Measurements from ENCODE around the gene ZNF600.
"Not testable (repeated sequence)": the region's sequence is repeated elsewhere in the genome, so short reads cannot be mapped to it uniquely, and the experiment has no call there.

Gene ZNF600

GRCh38 chr19:52786464-52787354 lies at the start of gene ZNF600:
Gene ZNF600, minus strand, starts transcription at chr19:52786791. Its CDS starts 7,903 bp downstream, at chr19:52778888.
- peak; percentile 64 for DNase-seq

DNA sequence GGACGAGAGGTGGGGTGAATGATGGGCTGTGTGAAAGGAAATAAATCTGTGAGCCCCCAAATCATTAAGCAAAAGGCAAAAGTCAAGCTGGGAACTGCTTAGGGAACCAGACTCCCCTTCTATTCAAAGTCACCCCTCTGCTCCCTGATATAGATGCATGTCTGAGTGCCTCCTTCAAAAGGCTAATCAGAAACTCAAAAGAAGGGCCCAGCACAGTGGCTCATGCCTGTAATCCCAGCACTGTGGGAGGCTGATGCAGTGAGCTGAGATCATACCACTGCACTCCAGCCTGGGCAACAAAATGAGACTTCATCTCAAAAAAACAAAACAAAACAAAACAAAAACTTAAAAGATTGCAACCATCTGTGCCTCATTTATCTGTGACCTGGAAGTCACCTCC lies 47.7 kb upstream of the ZNF600 start:
- not testable (repeated sequence) for DNase-seq

GRCh38 chr19:52833541-52833940 lies 47.0 kb upstream of the ZNF600 start:
- not testable (repeated sequence) for DNase-seq

DNA sequence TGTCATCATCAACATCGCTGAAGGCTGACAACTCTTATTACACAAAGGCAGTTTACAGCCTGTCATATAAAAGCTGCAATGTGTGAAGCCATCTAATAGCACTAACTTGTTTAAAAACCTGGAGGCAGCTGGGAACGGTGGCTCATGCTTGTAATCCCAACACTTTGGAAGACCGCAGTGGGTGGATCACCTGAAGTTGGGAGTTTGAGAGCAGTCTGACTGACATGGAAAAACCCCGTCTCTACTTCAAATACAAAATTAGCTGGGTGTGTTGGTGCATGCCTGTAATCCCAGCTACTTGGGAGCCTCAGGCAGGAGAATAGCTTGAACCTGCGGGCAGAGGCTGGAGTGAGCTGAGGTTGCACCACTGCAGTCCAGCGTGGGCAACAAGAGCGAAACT lies 43.3 kb upstream of the ZNF600 start:
- DNase-seq = not testable (repeated sequence)

GRCh38 chr19:52825765-52826164 lies 39.2 kb upstream of the ZNF600 start:
- no peak for DNase-seq

DNA sequence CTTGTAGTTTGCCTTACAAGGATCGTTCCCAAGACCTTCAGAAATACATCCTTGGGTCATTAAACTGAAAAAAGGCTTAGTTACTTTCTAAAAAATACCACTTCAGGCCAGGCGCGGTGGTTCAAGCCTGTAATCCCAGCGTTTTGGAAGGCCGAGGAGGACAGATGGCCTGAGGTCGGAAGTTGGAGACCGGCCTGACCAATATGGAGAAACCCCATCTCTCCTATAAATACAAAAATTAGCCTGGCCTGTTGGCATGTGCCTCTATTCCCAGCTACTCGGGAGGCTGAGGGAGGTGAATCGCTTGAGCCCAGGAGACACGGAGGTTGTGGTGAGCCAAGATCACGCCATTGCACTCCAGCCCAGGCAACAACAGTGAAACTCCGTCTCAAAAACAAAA lies 37.1 kb upstream of the ZNF600 start:
- no peak for DNase-seq

- peak; percentile 67 for DNase-seq
Observed at GRCh38 chr19:52821204-52821960, 34.8 kb upstream of the ZNF600 start, which contains the start of gene ZNF28. Gene ZNF28, minus strand, starts transcription at chr19:52821633. Its CDS starts 3,675 bp downstream, at chr19:52817958.

DNA sequence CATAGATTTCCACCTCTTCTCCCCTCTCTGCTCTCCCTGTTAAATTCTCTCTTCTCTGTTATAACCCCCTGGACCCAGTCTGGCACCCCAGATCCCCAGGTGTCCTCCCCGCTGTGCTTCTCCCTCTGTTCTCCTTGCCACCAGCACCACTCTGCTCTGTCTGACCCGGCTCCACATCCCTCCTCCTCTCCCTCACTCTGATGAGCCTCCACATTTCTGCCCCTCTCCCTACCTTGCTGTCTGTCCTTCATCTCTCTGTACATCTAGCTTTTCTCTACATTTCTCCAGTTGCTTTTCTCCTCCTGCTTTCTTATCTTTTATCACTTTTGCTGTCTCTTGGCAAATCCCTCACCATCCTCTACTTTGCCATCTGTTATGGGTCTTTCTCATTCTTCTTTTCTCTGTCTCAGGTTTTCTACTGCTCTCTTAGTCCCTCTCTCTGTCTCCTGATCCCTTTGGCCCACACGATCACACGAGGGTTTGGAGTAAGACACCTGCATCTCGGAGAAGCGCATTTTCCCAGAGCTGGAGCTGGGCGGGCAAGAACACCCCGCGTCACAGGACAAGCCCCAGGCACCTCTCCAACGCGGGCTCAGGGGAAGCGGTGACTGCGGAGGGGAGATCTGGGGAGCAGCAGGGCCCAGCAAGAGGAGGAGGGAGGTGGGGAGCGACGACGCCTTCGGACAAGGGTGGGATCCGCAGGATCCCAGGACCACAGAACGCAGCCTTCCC lies 34.0 kb upstream of the ZNF600 start:
- DNase-seq = not testable (repeated sequence)

DNA sequence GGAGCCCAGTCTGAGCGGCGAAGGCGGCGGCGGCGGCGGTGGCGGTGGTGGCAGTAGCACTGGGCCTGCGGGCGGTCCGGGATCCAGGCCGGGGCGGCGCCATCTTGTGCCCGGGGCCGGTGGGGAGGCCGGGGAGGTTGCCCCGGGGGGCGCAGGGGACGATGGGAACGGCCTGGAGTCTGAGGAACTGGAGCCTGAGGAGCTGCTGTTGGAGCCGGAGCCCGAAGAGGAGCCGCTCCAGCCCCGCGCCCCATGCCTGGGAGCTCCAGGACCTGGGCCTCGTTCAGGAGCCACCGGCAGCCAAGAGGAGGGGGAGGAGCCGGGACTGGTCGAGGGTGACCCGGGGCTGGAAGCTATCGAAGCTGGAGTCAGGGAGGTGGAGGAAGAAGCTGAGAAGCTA lies 23.2 kb upstream of the ZNF600 start:
- no peak for DNase-seq

DNA sequence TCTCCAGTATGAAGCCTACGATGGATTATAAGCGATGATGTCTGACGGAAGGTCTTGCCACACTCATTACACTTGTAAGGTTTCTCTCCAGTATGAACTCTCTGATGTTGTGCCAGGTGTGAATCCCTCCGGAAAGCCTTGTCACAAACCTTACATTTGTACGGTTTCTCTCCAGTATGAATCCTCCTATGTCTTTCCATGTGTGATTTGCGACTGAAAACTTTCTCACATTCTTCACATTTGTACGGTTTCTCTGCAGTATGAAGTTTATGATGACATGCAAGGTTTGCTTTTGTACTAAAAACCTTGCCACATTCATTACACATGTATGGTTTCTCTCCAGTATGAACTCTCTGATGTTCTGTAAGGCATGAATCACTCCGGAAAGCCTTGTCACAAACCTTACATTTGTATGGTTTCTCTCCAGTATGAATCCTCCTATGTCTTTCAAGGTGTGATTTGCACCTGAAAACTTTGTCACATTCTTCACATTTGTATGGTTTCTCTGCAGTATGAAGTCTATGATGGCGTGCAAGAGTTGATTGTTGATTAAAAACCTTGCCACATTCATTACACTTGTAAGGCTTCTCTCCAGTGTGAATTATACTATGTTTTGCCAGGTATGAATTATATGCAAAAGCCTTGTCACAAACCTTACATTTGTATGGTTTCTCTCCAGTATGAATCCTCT lies 13.5 kb upstream of the ZNF600 start:
- not testable (repeated sequence) for DNase-seq

DNA sequence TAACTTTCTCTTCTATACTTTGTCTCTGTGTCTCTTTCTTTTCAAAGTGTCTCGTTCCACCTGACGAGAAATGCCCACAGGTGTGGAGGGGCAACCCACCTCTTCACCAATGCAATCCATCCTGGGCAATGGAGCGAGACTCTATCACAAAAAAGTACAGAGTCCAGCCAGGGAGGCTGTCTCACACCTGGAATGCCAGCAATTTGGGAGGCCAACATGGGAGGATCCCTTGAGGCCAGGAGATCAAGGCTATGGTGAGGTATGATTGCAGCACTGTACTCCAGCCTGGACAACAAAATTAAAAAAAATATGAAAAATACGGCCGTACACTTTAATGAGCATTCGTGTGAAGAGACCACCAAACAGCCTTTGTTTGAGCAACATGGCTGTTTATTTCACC lies 2.8 kb upstream of the ZNF600 start:
- DNase-seq = no peak

DNA sequence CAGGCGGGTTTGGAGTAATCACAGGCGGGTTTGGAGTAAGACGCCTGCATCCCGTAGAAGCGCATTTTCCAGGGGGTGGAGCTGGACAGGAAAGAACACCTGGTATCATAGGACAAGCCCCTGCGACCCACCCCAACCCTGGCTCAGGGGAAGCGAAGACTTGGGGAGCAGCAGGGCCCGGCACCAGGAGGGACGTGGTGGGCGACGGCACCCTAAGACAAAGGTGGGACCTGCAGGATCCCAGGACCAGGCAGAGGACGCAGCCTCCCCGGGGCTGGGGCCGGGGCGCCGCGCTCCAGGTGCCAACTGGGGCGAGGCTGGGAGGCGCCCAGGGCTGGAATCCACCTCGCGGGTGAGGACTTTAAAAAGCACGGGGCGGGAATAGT lies 520 bp downstream of the ZNF600 start:
- no peak for DNase-seq

GRCh38 chr19:52785506-52785905 lies 1.1 kb downstream of the ZNF600 start:
- DNase-seq = no peak

GRCh38 chr19:52782864-52783263 lies 3.7 kb downstream of the ZNF600 start:
- not testable (repeated sequence) for DNase-seq

DNA sequence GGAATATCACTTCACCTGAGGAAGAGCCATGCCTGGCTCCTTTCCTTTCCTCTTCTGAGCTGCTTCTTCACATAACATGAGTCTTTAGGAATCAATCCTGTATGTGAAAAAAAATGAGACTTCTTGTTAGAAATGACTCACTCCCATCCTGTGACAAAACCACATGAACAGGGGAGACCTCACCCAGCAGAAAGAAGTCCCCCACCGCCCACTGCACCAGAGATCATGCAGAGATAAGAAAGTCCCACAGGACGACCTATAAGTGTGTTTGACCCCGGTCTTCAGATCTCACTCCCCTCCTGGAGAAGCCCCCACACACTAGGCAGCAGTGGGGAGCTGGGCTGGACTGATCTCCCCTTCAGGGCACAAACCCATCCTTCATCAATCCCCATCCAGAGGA lies 7.8 kb downstream of the ZNF600 start:
- DNase-seq = peak; percentile 54

DNA sequence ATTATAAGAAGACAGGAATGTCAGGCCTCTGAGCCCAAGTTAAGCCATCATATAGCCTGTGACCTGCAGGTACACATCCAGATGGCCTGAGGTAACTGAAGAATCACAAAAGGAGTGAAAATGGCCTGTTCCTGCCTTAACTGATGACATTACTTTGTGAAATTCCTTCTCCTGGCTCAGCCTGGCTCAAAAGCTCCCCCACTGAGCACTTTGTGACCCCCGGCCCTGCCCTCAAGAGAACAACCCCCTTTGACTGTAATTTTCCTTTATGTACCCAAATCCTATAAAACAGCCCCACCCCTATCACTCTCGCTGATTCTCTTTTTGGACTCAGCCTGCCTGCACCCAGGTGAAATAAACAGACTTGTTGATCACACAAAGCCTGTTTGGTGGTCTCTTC lies 30.1 kb downstream of the ZNF600 start:
- not testable (repeated sequence) for DNase-seq

DNA sequence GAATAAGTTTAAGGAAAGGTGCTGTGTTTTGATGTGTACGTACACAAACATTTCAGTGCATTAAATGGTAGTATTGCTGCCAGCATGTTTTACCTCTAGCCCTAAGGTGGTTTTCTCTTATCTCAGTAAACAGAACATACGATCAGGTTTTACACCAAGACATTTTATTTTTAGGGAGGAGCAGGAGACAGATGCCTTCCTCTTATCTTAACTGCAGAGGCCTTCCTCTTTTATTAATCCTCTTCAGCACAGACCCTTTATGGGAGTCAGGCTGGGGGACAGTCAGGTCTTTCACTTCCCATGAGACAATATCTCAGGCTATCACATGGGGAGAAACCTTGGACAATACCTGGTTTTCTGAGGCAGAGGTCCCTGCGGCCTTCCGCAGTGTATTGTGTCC lies 36.8 kb downstream of the ZNF600 start:
- DNase-seq = no peak

DNA sequence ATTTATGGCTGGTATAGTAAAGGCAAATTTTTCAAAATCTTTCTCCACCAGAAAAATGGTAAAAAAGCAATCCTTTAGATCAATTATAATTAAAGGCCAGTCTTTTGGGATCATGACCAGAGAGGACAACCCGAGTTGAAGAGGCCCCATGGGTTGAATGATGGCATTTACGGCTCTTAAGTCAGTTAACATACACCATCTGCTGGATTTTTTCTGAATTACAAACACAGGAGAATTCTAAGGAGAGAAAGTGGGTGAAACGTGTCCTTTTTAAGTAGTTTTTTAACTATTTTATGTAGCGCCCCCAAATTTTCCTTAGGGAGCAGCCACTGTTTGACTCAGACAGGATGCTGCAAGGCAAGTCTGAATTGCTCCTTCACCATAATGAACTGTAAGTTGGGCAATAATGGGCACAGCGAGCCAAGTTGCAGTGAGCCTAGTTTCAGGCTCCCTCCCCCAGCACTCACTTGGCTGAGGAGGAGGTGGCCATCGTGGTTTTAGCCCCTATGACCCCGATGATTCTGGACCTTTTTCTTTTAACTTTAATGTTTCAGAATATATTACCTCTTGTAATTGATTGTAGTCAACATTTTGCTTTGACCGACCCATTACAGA lies 38.1 kb downstream of the ZNF600 start:
- DNase-seq = no peak

DNA sequence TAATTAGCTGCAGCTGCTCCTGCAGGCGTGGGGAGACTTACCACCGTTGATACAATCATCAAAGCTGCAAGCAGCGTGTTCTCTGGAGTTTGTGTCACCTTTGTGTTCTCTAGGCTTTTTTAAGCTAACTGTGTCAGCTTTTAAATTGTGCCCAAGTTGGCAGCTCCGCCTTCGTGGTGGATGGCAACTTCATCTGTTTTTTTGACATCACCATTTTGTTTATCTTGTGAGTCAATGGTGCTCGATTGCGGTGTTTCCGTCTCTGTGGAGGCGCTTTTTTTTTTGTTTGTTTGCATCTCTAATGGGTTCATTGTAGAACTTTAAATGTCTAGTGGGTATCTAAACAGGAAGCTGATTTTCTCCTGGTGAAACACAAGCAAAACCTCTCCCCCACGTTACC lies 40.7 kb downstream of the ZNF600 start:
- not testable (repeated sequence) for DNase-seq

DNA sequence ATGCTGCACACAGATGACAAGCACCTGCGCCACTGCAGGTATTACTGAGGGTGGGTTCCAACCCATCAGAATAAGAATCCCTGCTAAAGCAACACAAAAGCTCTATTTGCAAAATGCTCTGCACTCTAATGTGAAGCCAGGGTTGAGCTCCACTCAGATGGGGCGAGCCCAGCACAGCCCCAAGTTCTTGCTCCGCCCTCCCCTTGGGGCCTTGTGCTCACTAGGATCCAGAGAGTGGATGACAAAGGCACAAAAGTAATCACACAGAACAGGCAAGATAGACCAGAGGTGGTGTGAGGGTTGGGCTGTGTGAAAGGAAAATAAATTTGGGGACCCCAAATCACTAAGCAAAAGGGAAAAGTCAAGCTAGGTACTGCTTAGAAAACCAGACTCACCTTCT lies 43.5 kb downstream of the ZNF600 start:
- no peak for DNase-seq

DNA sequence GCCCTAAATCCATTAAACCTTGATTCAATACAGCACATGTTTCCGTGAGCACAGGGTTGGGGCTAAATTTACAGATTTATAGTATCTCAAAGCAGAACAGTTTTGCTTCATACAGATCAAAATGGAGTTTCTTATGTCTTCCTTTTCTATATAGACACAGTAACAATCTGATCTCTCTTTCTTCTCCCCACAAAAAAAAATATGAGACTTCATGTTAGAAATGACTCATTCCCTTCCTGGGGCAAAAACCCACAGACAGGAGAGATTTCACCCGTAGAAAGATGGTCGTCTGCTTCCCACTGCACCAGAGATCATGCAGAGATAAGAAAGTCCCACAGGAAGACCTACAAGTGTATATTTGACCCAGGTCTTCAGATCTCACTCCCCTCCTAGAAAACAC lies 44.1 kb downstream of the ZNF600 start:
- DNase-seq = no peak

GRCh38 chr19:52741951-52742485 lies 44.6 kb downstream of the ZNF600 start:
- DNase-seq = no peak
